Type B pancreatic cell (in vitro differentiated cells): Measurements from ENCODE around the gene DHX8. TPM values are rescaled to one million over a fixed set of nuclear protein-coding genes. Genes with fewer than 3 reads are reported as not detected.
A peak's percentile ranks its signal among the peaks of the same experiment; 100 is the strongest.

Experiments
- DNase-seq: peaks from one replicate; pipeline ENCODE4 v3.0.0; 2021; ENCODE audit warnings: mixed read lengths; ENCODE audit not compliant: unreplicated experiment; ENCODE audit errors: extremely low spot score
- H3K27ac Mint-ChIP-seq: 2 replicates; pipeline ENCODE4 v1.8.0; 2021; ENCODE audit warnings: mild to moderate bottlenecking, mixed read lengths
- H3K27me3 Mint-ChIP-seq: 2 replicates; pipeline ENCODE4 v1.8.0; 2021; ENCODE audit warnings: mixed read lengths
- H3K36me3 Mint-ChIP-seq: 2 replicates; pipeline ENCODE4 v1.8.0; 2021; ENCODE audit warnings: mixed read lengths
- H3K4me1 Mint-ChIP-seq: one replicate; pipeline ENCODE4 v1.8.0; 2021; ENCODE audit warnings: mixed read lengths; ENCODE audit not compliant: unreplicated experiment
- H3K4me3 Mint-ChIP-seq: 2 replicates; pipeline ENCODE4 v1.8.0; 2021; ENCODE audit warnings: mild to moderate bottlenecking, mixed read lengths
- H3K9me3 Mint-ChIP-seq: 2 replicates; pipeline ENCODE4 v1.8.0; 2021; ENCODE audit warnings: mixed read lengths
- CTCF ChIP-seq: fragments of 200-600 bp; sonication (generic); conservative IDR thresholded peaks from 2 replicates; pipeline ENCODE4 v1.5.0; 2021; ENCODE audit warnings: antibody characterized with exemption, mild to moderate bottlenecking
- total RNA-seq: library from RNA; stranded (reverse); gene quantifications from 2 replicates; pipeline ENCODE4 v1.2.1, GENCODE V29; 2021; ENCODE audit warnings: low replicate concordance

Gene DHX8
- total RNA-seq, 1 donor from 2014 or later = 56.8 TPM

- no peak overlapping the region for H3K4me3 Mint-ChIP-seq
- peaks cover 5% of the 10 kb centered on the region for H3K27me3 Mint-ChIP-seq
- H3K36me3 Mint-ChIP-seq = no peaks in the 10 kb centered on the region
- no peak for DNase-seq
- no peak for TF ChIP-seq CTCF
- no peak overlapping the region for H3K27ac Mint-ChIP-seq
- peaks cover 13% of the 10 kb centered on the region for H3K4me1 Mint-ChIP-seq
- no peaks in the 10 kb centered on the region for H3K9me3 Mint-ChIP-seq
Measured at GRCh38 chr17:43568506-43569082, 84.8 kb downstream of the DHX8 start.

- H3K27me3 Mint-ChIP-seq = no peaks in the 10 kb centered on the region
- H3K27ac Mint-ChIP-seq = no peak overlapping the region
- no peaks in the 10 kb centered on the region for H3K9me3 Mint-ChIP-seq
Measured at GRCh38 chr17:43570518-43570928, 86.7 kb downstream of the DHX8 start.

GRCh38 chr17:43572368-43572980 lies 88.7 kb downstream of the DHX8 start:
- DNase-seq = no peak
- Mint-ChIP-seq H3K9me3 (no peaks in the 10 kb centered on the region), H3K4me3 (no peak overlapping the region), H3K27me3 (no peaks in the 10 kb centered on the region), H3K27ac (no peak overlapping the region), H3K36me3 (no peaks in the 10 kb centered on the region), H3K4me1 (peaks cover 23% of the 10 kb centered on the region)
- no peak for TF ChIP-seq CTCF

More at GRCh38 chr17:43570518-43570928, 86.7 kb downstream of the DHX8 start:
- DNase-seq = no peak
- no peak for TF ChIP-seq CTCF
- Mint-ChIP-seq H3K36me3 (no peaks in the 10 kb centered on the region), H3K4me3 (no peak overlapping the region), H3K4me1 (peaks cover 13% of the 10 kb centered on the region)

GRCh38 chr17:43573579-43574321 lies 90.0 kb downstream of the DHX8 start:
- Mint-ChIP-seq H3K4me1 (peaks cover 35% of the 10 kb centered on the region), H3K4me3 (no peak overlapping the region), H3K36me3 (no peaks in the 10 kb centered on the region), H3K9me3 (no peaks in the 10 kb centered on the region), H3K27ac (no peak overlapping the region), H3K27me3 (no peaks in the 10 kb centered on the region)
- DNase-seq = no peak
- no peak for TF ChIP-seq CTCF

- Mint-ChIP-seq H3K4me1 (peaks cover 41% of the 10 kb centered on the region), H3K4me3 (peak overlapping the region; percentile 23), H3K27me3 (peaks cover 1% of the 10 kb centered on the region), H3K27ac (no peak overlapping the region), H3K36me3 (no peaks in the 10 kb centered on the region), H3K9me3 (no peaks in the 10 kb centered on the region)
- no peak for DNase-seq
- TF ChIP-seq CTCF = no peak
Measured at GRCh38 chr17:43574348-43574747, 90.6 kb downstream of the DHX8 start.
